BJ (cell line): ENCODE results near the gene CDS1. TPM values are rescaled to one million over a fixed set of nuclear protein-coding genes. Genes with fewer than 3 reads are reported as not detected.
"Not testable (repeated sequence)": the region's sequence is repeated elsewhere in the genome, so short reads cannot be mapped to it uniquely, and the experiment has no call there.

Experiments
- CTCF ChIA-PET: fragments of 350-600 bp; formaldehyde crosslinking; extraction: SDS; loops from one replicate; lab custom pipeline; 2021; ENCODE audit warnings: antibody characterized with exemption, inconsistent platforms; lab: Yijun Ruan, JAX
- POLR2A ChIA-PET: fragments of 300-600 bp; sonication (Branson Sonifier 250); formaldehyde crosslinking; extraction: SDS; loops from one replicate; lab custom pipeline; 2021; ENCODE audit warnings: antibody characterized with exemption; lab: Charles Lee
- DNase-seq: peaks from one replicate; pipeline ENCODE4 v3.0.0-alpha.2; 2011; ENCODE audit warnings: low read depth
- H3K27me3 ChIP-seq: 2 replicates; pipeline ENCODE4 v1.6.0; 2011; ENCODE audit warnings: low read length; ENCODE audit not compliant: control insufficient read depth, insufficient read depth
- H3K36me3 ChIP-seq: 2 replicates; pipeline ENCODE4 v1.5.1; 2011; ENCODE audit warnings: low read length; ENCODE audit not compliant: control insufficient read depth, insufficient read depth
- H3K4me3 ChIP-seq: 2 replicates; pipeline ENCODE4 v1.5.1; 2011; ENCODE audit warnings: low read depth, mild to moderate bottlenecking, control low read depth, low read length
- CTCF ChIP-seq: IDR thresholded peaks from 2 replicates; pipeline ENCODE4 v1.5.1; 2011; ENCODE audit warnings: low read depth, mild to moderate bottlenecking, control low read depth, inconsistent platforms, low read length, moderate library complexity; ENCODE audit not compliant: insufficient read depth
- polyA minus RNA-seq: library from RNA; depleted of rRNA, polyadenylated mRNA; stranded (reverse); fragments of >200 nt; gene quantifications from 2 replicates; pipeline ENCODE4 v1.2.3, GENCODE V29; 2011; rRNA and poly(A)+ RNA removed
- polyA plus RNA-seq: library from polyadenylated mRNA; depleted of rRNA; stranded (reverse); fragments of >200 nt; gene quantifications from 2 replicates; pipeline ENCODE4 v1.2.3, GENCODE V29; 2011; rRNA removed

Gene CDS1
- polyA plus RNA-seq (0.01 and 0.02 TPM in 2 replicates), polyA minus RNA-seq (0.05 and 0.09 TPM in 2 replicates)

- Histone ChIP-seq H3K4me3 (peak within 1 kb of the TSS; percentile 49), H3K27me3 (peaks cover 19% of the 10 kb centered on the region), H3K36me3 (no peaks in the 10 kb centered on the region)
- CTCF ChIA-PET, result interaction anchor here (1.0 kb wide), 1 partner anchor 15 kb away, joined by 4 read pairs; no protein-coding TSS in a partner anchor
- no peak for DNase-seq
- TF ChIP-seq CTCF, result no peak
- POLR2A ChIA-PET, result no interaction called here
These were observed at the start of gene CDS1 for GRCh38 chr4:84582988-84583875. Gene CDS1 (plus strand): TSS chr4:84583127. CDS start chr4:84583402, 275 bp downstream.

- CTCF ChIA-PET, result no interaction called here
- Histone ChIP-seq H3K36me3 (no peaks in the 10 kb centered on the region), H3K27me3 (no peaks in the 10 kb centered on the region), H3K4me3 (no peak overlapping the region)
- no peak for DNase-seq
- POLR2A ChIA-PET, result no interaction called here
- TF ChIP-seq CTCF, result no peak
These were observed 47.0 kb upstream of the CDS1 start for GRCh38 chr4:84535901-84536300.

- no peak for DNase-seq
- Histone ChIP-seq H3K4me3 (no peak overlapping the region), H3K27me3 (no peaks in the 10 kb centered on the region), H3K36me3 (no peaks in the 10 kb centered on the region)
- POLR2A ChIA-PET, result no interaction called here
- CTCF ChIA-PET, result no interaction called here
- TF ChIP-seq CTCF, result no peak
These were observed 37.8 kb upstream of the CDS1 start for GRCh38 chr4:84545093-84545492.

GRCh38 chr4:84547211-84547610 lies 35.7 kb upstream of the CDS1 start:
- Histone ChIP-seq H3K4me3 (no peak overlapping the region), H3K27me3 (no peaks in the 10 kb centered on the region), H3K36me3 (no peaks in the 10 kb centered on the region)
- ChIA-PET CTCF (interaction anchor here (1.3 kb wide), 1 partner anchor 17 kb away, joined by 5 read pairs; no protein-coding TSS in a partner anchor), POLR2A (no interaction called here)
- no peak for TF ChIP-seq CTCF
- no peak for DNase-seq

- DNase-seq, H3K4me3 ChIP-seq, H3K27me3 ChIP-seq, H3K36me3 ChIP-seq, POLR2A ChIA-PET, CTCF ChIA-PET: not testable (repeated sequence)
These were observed 33.7 kb upstream of the CDS1 start for GRCh38 chr4:84549191-84549590.
